ENCODE results near the gene ELMO3. TPM values are rescaled to one million over a fixed set of nuclear protein-coding genes. Genes with fewer than 3 reads are reported as not detected.

Gene ELMO3
- total and polyA plus RNA-seq, 2 donors (not counting 3 experiments of a cell fraction or from before 2014, with no cell fraction given), result 3.9 to 5.7 TPM

DNA sequence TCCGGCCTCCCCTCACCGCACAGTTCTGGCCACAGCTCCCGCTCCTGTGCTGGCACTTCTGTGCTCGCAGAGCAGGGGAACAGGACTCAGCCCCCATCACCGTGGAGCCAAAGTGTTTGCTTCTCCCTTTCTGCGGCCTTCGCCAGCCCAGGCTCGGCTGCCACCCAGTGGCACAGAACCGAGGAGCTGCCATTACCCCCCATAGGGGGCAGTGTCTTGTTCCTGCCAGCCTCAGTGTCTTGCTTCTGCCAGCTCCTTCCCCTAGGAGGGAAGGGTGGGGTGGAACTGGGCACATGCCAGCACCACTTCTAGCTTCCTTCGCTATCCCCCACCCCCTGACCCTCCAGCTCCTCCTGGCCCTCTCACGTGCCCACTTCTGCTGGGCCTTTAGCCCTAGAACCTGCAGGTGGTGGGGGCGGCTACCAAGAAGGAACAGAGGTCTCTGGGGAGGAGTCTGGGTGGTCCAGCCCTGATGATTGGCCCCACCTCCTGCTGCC lies 645 bp upstream of the ELMO3 start:
- TF ChIP-seq JUN (IDR thresholded peaks at IDR 0.05; ENCODE audit: borderline replicate concordance, insufficient read depth, insufficient read length, low read depth), result no peak
- TF ChIP-seq CTCF (IDR thresholded peaks at IDR 0.05; ENCODE audit: extremely low read depth in 1 of 2, insufficient read depth in 1 of 2, low read depth in 1 of 2, low read length in 2 of 2), result peak; percentile 92 to 96
- no peak for TF ChIP-seq EZH2 (IDR thresholded peaks at IDR 0.05; ENCODE audit: borderline replicate concordance, low read depth, low read length, severe bottlenecking)
- TF ChIP-seq MYC (IDR thresholded peaks at IDR 0.05; ENCODE audit: low read depth, low read length), result no peak
- no peak for TF ChIP-seq GATA2 (IDR thresholded peaks at IDR 0.05; ENCODE audit: insufficient read depth, insufficient read length, low read depth, low read length)
- TSS peak; percentile 9 for BruUV-seq (replicated peaks)
- POLR2A ChIA-PET, result interaction anchor here (1.2 to 1.7 kb wide), 2 partner anchors 19 to 49 kb away, joined by 3 to 6 read pairs; partner anchors contain the start of gene FHOD1
- Histone ChIP-seq H3K27me3 (ENCODE audit: control insufficient read depth in 2 of 2, insufficient read depth in 2 of 2, low read length in 2 of 2) (no peaks in the 10 kb centered on the region), H3K36me3 (ENCODE audit: control insufficient read depth in 2 of 2, extremely low read depth in 1 of 2, insufficient read depth in 2 of 2, low read length in 2 of 2) (peaks cover 19 to 62% of the 10 kb centered on the region in 2 experiments), H2AFZ (ENCODE audit: low read depth, low read length) (no peak overlapping the region), H3K9ac (replicated peaks; ENCODE audit: extremely low read depth, insufficient read depth, low read length) (no peak overlapping the region), H3K79me2 (ENCODE audit: control insufficient read depth, insufficient read depth, low read length) (peaks cover 34% of the 10 kb centered on the region), H3K9me3 (replicated peaks; ENCODE audit: control insufficient read depth, insufficient read depth, low read length) (no peaks in the 10 kb centered on the region), H3K4me3 (replicated peaks in 1 of 3; ENCODE audit: insufficient read depth in 1 of 3, low read depth in 1 of 3, low read length in 3 of 3) (no peak overlapping the region), H3K4me2 (ENCODE audit: insufficient read depth, low read length) (no peak overlapping the region), H3K9me1 (replicated peaks; ENCODE audit: control insufficient read depth, extremely low read depth, insufficient read depth, low read length) (no peaks in the 10 kb centered on the region), H3K4me1 (ENCODE audit: control insufficient read depth, extremely low read depth, insufficient read depth, low read length) (peaks cover 12% of the 10 kb centered on the region), H4K20me1 (replicated peaks; ENCODE audit: control insufficient read depth, extremely low read depth, insufficient read depth, low read length) (no peaks in the 10 kb centered on the region), H3K27ac (ENCODE audit: insufficient read depth, low read depth, low read length) (no peak overlapping the region)
- intact Hi-C loops (cut with micrococcal nuclease) (loop anchor here (1.0 to 10.0 kb wide), 3 partner anchors 19 to 197 kb away; partner anchors contain the start of genes FHOD1 and TPPP3), dilution Hi-C loops (cut with MboI; ENCODE audit: extremely low pct_ligation_motif_present, low sequenced_read_pairs) (no loop called here)
- DNase-seq (ENCODE audit: low read depth, low spot score), result peak; percentile 63
- CTCF ChIA-PET, result interaction anchor here (0.6 to 2.4 kb wide), 40 partner anchors 8 to 246 kb away, joined by 3 to 15 read pairs (median 5); partner anchors contain the start of genes CES3, EXOC3L1, FBXL8 and FHOD1
- peak; percentile 80 for FAIRE-seq

All from endothelial cell of umbilical vein (primary cell).